AG09309 (cell line): ENCODE data around the gene RFFL.

ENCODE experiments used
- DNase-seq: peaks from one replicate; pipeline ENCODE4 v3.0.0-alpha.2; 2010; ENCODE audit warnings: low read depth
- H3K4me3 ChIP-seq: 2 replicates; pipeline ENCODE4 v1.5.1; 2011; ENCODE audit warnings: mild to moderate bottlenecking, low read depth, low read length, moderate library complexity; ENCODE audit not compliant: control insufficient read depth
- CTCF ChIP-seq: IDR thresholded peaks from 2 replicates; pipeline ENCODE4 v1.5.1; 2011; ENCODE audit warnings: mild to moderate bottlenecking, low read depth, low read length, inconsistent platforms; ENCODE audit not compliant: insufficient read depth, control insufficient read depth; ENCODE audit errors: missing control alignments

RFFL gene

GRCh38 chr17:35011671-35012216 is 51.8 kb downstream of the RFFL start:
- no peak overlapping the region for H3K4me3 ChIP-seq
- DNase-seq = no peak
- no peak for TF ChIP-seq CTCF

GRCh38 chr17:35010093-35010492 is 53.4 kb downstream of the RFFL start:
- no peak for DNase-seq
- no peak overlapping the region for H3K4me3 ChIP-seq
- TF ChIP-seq CTCF = no peak

GRCh38 chr17:35006961-35007360 is 56.5 kb downstream of the RFFL start:
- DNase-seq = no peak
- TF ChIP-seq CTCF = no peak
- no peak overlapping the region for H3K4me3 ChIP-seq

GRCh38 chr17:35006345-35006744 is 57.2 kb downstream of the RFFL start:
- no peak for DNase-seq
- no peak overlapping the region for H3K4me3 ChIP-seq
- no peak for TF ChIP-seq CTCF

- TF ChIP-seq CTCF = no peak
- no peak for DNase-seq
- H3K4me3 ChIP-seq = no peak overlapping the region
Measured at GRCh38 chr17:35003778-35004177, 59.7 kb downstream of the RFFL start.

- TF ChIP-seq CTCF = no peak
- DNase-seq = no peak
- H3K4me3 ChIP-seq = no peak overlapping the region
Measured at GRCh38 chr17:35002876-35003551, 60.5 kb downstream of the RFFL start.
